Body of pancreas (tissue), 4 donors: ENCODE results near the gene PGPEP1. TPM values are rescaled to one million over a fixed set of nuclear protein-coding genes. Genes with fewer than 3 reads are reported as not detected.
"Not testable (repeated sequence)": the region's sequence is repeated elsewhere in the genome, so short reads cannot be mapped to it uniquely, and the experiment has no call there.

Experiments used
- ATAC-seq: fragments of 150-250 bp; one replicate; pipeline ENCODE4 v1.9.1; 2016
- DNase-seq, 4 donors: peaks; one replicate each; pipeline ENCODE4 v3.0.0-alpha.2; 2019
- H3K27ac ChIP-seq, 4 donors: fragments of 200-600 bp; sonication (generic); 1 replicate in 3 of 4; 2 replicates in 1 of 4; pipeline versions ENCODE4 v1.5.1 to v1.6.1; 2016 to 2019; ENCODE audit warnings: mild to moderate bottlenecking in 1 of 4, mixed read lengths in 1 of 4, moderate library complexity in 1 of 4
- H3K27me3 ChIP-seq, 2 donors: fragments of 200-600 bp; sonication (generic); one replicate each; pipeline ENCODE4 v1.6.0; 2016; ENCODE audit warnings: mild to moderate bottlenecking in 1 of 2
- H3K36me3 ChIP-seq, 2 donors: fragments of 200-600 bp; sonication (generic); replicated peaks in 1 of 2; 2 replicates each; pipeline ENCODE4 v1.5.1; 2016; ENCODE audit warnings: low read depth in 2 of 2; ENCODE audit not compliant: insufficient read depth in 1 of 2
- H3K4me1 ChIP-seq: fragments of 200-600 bp; sonication (generic); one replicate; pipeline ENCODE4 v1.6.0; 2016
- H3K4me3 ChIP-seq, 2 donors: fragments of 200-600 bp; sonication (generic); 1 replicate in 1 of 2; 2 replicates in 1 of 2; pipeline ENCODE4 v1.5.1; 2016 to 2019
- H3K9me3 ChIP-seq, 3 donors: fragments of 200-600 bp; sonication (generic); 1 replicate in 2 of 3; 2 replicates in 1 of 3; pipeline ENCODE4 v1.5.1; 2016
- POLR2A ChIP-seq, 3 donors: fragments of 450-650 bp; IDR thresholded peaks; one replicate each; pipeline ENCODE4 v1.6.1; 2016; ENCODE audit warnings: antibody characterized with exemption in 3 of 3, mild to moderate bottlenecking in 2 of 3
- WGBS, 2 donors: methylation state at CpG; one replicate each; pipeline ENCODE4 v1.1.5; 2017; 5-methylcytosine and 5-hydroxymethylcytosine counted together
- intact Hi-C: fragments of 100-400 bp; cut with DNase I; formaldehyde crosslinking; loops from one replicate; pipeline ENCODE4 v1.15.1; 2023
- total RNA-seq, 2 donors: library from RNA; depleted of rRNA; stranded (reverse); fragments of >200 nt; gene quantifications; one replicate each; pipeline ENCODE4 v1.1.0, GENCODE V29; 2016
- TF ChIP-seq, protein P1 (sequence below), 7 experiments: fragments of 450-650 bp in 4 of 7; fragments of 200-600 bp in 3 of 7; sonication (generic) in 3 of 7; IDR thresholded peaks; one replicate each; pipeline ENCODE4 v1.5.1; 2016 to 2019; ENCODE audit warnings: antibody characterized with exemption in 7 of 7

PGPEP1 gene
- total RNA-seq, 2 donors from 2014 or later: 22.1 to 37.6 TPM

DNA sequence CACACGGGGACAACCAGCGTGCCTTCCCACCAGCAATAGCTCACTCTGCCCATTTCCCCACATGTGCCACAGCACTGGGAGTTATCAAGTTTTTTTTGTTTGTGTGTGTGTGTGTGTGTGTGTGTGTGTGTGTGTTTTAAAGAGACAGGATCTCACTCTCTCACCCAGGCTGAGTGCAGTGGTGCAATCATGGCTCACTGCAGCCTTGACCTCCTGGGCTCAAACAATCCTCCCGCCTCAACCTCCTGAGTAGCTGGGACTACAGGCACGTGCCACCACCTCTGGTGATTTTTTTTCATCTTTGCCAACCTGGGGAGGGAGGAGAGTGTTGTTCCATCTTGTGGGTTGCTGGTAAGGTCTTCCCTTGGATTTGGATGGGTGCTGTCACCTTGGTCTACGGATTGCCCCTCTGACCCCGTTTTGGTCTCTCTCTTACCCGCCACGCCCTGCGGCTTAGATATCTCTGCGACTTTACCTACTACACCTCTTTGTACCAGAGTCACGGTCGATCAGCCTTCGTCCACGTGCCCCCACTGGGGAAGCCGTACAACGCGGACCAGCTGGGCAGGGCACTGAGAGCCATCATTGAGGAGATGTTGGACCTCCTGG, 22.6 kb downstream of the PGPEP1 start:
- DNase-seq (no peak), ATAC-seq (no peak)
- no peaks in the 10 kb centered on the region for H3K27me3 ChIP-seq
- no peaks in the 10 kb centered on the region for H3K36me3 ChIP-seq
- peaks cover 45% of the 10 kb centered on the region for H3K4me1 ChIP-seq
- peak overlapping the region in 3 of 4 donors; percentile 93 to 97 (median 95) for H3K27ac ChIP-seq
- TF ChIP-seq POLR2A (IDR thresholded peaks at IDR 0.05): no peak
- 88 to 89% methylated on average over 10 to 17 of the region's 17 CpGs for WGBS, 2 donors
- intact Hi-C loops: no loop called here
- no peaks in the 10 kb centered on the region for H3K9me3 ChIP-seq
- H3K4me3 ChIP-seq: no peak overlapping the region

DNA sequence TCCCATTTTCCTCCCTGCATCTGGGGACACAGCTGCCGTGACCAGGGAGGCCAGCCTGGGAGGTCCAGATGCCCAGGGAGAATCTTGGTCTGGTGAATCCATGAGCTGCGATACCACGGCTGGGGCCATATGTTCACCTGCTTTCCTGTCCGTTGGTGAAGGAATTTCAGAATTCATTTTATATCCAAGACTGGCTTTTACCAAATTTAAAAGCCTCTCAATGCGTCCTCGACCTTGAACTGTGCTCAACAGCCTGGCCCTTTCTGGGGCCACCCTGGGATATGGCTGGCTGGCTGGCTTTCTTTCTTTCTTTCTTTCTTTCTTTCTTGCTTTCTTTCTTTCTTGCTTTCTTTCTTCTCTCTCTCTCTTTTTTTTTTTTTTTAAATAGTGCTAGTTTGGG, 23.4 kb downstream of the PGPEP1 start:
- Histone ChIP-seq H3K9me3 (no peaks in the 10 kb centered on the region), H3K27me3 (no peaks in the 10 kb centered on the region), H3K4me1 (peaks cover 52% of the 10 kb centered on the region), H3K36me3 (no peaks in the 10 kb centered on the region), H3K4me3 (no peak overlapping the region), H3K27ac (peak overlapping the region; percentile 93 to 98 (median 96))
- TF ChIP-seq, protein P1, sequence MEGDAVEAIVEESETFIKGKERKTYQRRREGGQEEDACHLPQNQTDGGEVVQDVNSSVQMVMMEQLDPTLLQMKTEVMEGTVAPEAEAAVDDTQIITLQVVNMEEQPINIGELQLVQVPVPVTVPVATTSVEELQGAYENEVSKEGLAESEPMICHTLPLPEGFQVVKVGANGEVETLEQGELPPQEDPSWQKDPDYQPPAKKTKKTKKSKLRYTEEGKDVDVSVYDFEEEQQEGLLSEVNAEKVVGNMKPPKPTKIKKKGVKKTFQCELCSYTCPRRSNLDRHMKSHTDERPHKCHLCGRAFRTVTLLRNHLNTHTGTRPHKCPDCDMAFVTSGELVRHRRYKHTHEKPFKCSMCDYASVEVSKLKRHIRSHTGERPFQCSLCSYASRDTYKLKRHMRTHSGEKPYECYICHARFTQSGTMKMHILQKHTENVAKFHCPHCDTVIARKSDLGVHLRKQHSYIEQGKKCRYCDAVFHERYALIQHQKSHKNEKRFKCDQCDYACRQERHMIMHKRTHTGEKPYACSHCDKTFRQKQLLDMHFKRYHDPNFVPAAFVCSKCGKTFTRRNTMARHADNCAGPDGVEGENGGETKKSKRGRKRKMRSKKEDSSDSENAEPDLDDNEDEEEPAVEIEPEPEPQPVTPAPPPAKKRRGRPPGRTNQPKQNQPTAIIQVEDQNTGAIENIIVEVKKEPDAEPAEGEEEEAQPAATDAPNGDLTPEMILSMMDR (IDR thresholded peaks at IDR 0.05): no peak
- TF ChIP-seq POLR2A (IDR thresholded peaks at IDR 0.05): no peak
- no peak for DNase-seq
- ATAC-seq: no peak
- intact Hi-C loops: no loop called here
- WGBS, 2 donors: 76 to 80% methylated on average over 6 of the region's 6 CpGs

DNA sequence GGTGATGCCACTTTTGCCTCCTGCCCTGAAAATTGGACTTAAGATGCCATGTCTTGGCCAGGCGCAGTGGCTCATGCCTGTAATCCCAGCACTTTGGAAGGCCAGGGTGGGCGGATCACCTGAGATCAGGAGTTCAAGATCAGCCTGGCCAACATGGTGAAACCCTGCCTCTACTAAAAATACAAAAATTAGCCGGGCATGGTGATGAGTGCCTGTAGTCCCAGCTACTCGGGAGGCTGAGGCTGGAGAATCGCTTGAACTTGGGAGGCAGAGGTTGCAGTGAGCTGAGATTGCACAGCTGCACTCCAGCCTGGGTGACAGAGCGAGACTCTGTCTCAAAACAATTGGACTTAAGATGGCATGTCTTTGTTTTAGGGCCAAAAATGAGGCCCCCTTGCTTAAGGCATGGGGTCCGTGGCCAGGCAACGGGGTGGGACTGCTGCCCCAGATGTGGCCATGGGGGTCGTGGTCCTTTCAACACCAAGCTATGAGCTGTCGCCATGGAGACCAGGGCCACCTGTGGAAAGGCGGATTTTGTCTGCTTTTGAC, 24.0 kb downstream of the PGPEP1 start:
- H3K27me3 ChIP-seq, H3K4me3 ChIP-seq, H3K9me3 ChIP-seq, intact Hi-C loops, DNase-seq, H3K36me3 ChIP-seq: not testable (repeated sequence)
- 40 to 51% methylated on average over 9 to 11 of the region's 11 CpGs for WGBS, 2 donors
- ATAC-seq: peak; percentile 16
- peaks cover 57% of the 10 kb centered on the region for H3K4me1 ChIP-seq
- peak overlapping the region; percentile 93 to 98 (median 96) for H3K27ac ChIP-seq

DNA sequence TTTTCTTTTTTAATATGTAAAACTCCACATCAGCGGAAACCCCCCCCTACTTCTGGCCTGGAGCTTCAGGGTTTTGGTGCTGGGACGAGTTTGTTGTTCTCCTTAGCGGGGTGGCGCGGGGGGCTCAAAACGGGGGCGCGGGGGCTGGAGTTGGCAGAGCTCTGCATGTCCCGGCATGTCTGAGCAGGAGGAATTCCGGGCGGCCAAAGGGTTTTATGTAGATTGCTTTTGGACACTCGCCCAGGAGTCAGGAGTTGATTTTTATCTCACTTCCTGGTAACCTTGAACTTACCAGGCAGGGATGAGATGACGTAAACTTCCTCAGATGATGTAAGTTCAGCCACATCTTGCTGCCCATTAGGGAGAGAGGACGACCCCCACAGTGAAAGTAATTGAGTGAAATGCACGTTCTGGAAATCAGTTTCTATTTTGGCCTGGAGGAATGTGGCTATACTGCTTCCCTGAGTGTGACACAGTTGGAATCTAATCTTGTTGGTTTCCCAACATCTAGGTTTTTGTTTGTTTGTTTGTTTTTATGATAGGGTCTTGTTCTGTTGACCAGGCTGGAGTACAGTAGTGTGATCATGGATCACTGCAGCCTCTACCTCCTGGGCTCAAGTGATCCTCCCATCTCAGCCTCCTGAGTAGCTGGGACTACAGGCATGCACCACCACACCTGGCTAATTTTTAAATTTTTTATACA, 24.6 kb downstream of the PGPEP1 start:
- H3K27me3 ChIP-seq: no peaks in the 10 kb centered on the region
- 5 to 7% methylated on average over 10 to 15 of the region's 15 CpGs for WGBS, 2 donors
- H3K9me3 ChIP-seq: no peaks in the 10 kb centered on the region
- peak overlapping the region; percentile 93 to 98 (median 96) for H3K27ac ChIP-seq
- H3K36me3 ChIP-seq: no peaks in the 10 kb centered on the region
- no peak overlapping the region for H3K4me3 ChIP-seq
- peak in 2 of 3 donors; percentile 54 to 58 for TF ChIP-seq POLR2A (IDR thresholded peaks at IDR 0.05)
- TF ChIP-seq, protein P1 (IDR thresholded peaks at IDR 0.05): no peak
- DNase-seq: peak; percentile 90 to 96 (median 94)
- peaks cover 57% of the 10 kb centered on the region for H3K4me1 ChIP-seq
- peak; percentile 92 for ATAC-seq
- intact Hi-C loops: no loop called here

DNA sequence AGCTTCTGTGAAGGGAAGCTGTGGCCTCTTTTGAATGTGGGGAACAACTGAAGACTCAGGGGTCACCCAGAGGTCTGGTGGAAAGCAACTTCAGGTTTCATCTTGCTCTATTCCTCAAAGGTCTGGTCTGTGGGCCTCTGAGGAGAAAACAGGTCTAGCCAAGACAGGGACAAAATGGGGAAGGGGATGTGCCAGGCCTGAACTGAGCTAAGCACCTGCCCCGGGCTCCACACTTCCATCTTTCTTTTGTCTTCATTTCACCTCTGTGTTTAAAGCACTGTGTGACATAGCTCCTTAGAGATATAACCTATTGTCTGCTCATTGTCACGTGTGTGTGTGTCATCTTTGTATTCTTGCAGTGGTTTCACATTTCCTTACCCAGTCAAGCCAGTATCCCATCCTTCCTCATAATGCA, 25.6 kb downstream of the PGPEP1 start:
- H3K36me3 ChIP-seq: no peaks in the 10 kb centered on the region
- no peak overlapping the region for H3K4me3 ChIP-seq
- DNase-seq (no peak), ATAC-seq (no peak)
- H3K9me3 ChIP-seq: no peaks in the 10 kb centered on the region
- 91 to 95% methylated on average over 2 of the region's 2 CpGs for WGBS, 2 donors
- peaks cover 57% of the 10 kb centered on the region for H3K4me1 ChIP-seq
- H3K27me3 ChIP-seq: no peaks in the 10 kb centered on the region
- intact Hi-C loops: no loop called here
- no peak for TF ChIP-seq POLR2A (IDR thresholded peaks at IDR 0.05)
- TF ChIP-seq, protein P1 (IDR thresholded peaks at IDR 0.05): no peak
- peak overlapping the region; percentile 93 to 98 (median 96) for H3K27ac ChIP-seq
